Measurements from ENCODE around the gene DYDC1. TPM values are rescaled to one million over a fixed set of nuclear protein-coding genes. Genes with fewer than 3 reads are reported as not detected.

DYDC1 gene
- total and polyA plus RNA-seq, 4 donors, result 0.23 TPM; not detected in 3

GRCh38 chr10:80372675-80373074, 16.1 kb upstream of the DYDC1 start:
- TF ChIP-seq, protein P1, sequence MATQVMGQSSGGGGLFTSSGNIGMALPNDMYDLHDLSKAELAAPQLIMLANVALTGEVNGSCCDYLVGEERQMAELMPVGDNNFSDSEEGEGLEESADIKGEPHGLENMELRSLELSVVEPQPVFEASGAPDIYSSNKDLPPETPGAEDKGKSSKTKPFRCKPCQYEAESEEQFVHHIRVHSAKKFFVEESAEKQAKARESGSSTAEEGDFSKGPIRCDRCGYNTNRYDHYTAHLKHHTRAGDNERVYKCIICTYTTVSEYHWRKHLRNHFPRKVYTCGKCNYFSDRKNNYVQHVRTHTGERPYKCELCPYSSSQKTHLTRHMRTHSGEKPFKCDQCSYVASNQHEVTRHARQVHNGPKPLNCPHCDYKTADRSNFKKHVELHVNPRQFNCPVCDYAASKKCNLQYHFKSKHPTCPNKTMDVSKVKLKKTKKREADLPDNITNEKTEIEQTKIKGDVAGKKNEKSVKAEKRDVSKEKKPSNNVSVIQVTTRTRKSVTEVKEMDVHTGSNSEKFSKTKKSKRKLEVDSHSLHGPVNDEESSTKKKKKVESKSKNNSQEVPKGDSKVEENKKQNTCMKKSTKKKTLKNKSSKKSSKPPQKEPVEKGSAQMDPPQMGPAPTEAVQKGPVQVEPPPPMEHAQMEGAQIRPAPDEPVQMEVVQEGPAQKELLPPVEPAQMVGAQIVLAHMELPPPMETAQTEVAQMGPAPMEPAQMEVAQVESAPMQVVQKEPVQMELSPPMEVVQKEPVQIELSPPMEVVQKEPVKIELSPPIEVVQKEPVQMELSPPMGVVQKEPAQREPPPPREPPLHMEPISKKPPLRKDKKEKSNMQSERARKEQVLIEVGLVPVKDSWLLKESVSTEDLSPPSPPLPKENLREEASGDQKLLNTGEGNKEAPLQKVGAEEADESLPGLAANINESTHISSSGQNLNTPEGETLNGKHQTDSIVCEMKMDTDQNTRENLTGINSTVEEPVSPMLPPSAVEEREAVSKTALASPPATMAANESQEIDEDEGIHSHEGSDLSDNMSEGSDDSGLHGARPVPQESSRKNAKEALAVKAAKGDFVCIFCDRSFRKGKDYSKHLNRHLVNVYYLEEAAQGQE (IDR thresholded peaks at IDR 0.05), result no peak
- TF ChIP-seq MAX (IDR thresholded peaks at IDR 0.05), result no peak
- no peak for TF ChIP-seq HNF4G (IDR thresholded peaks at IDR 0.05)
- TF ChIP-seq GABPA (IDR thresholded peaks at IDR 0.05 in 1 of 2, conservative IDR thresholded peaks at IDR 0.05 in 1 of 2), result no peak
- TF ChIP-seq RAD21 (IDR thresholded peaks at IDR 0.05), result no peak
- no peak for TF ChIP-seq ATF3 (IDR thresholded peaks at IDR 0.05)
- no peak for TF ChIP-seq FOXA1 (IDR thresholded peaks at IDR 0.05)
- TF ChIP-seq YY1 (IDR thresholded peaks at IDR 0.05), result no peak
- no peak for TF ChIP-seq TAF1 (conservative IDR thresholded peaks at IDR 0.05)
- Histone ChIP-seq H3K36me3 (ENCODE audit: control insufficient read depth in 4 of 4, insufficient read depth in 3 of 4, low read depth in 1 of 4, low read length in 3 of 4) (no peaks in the 10 kb centered on the region), H3K27me3 (ENCODE audit: control insufficient read depth in 4 of 4, insufficient read depth in 4 of 4, low read length in 3 of 4) (no peaks in the 10 kb centered on the region), H3K9me3 (ENCODE audit: control insufficient read depth in 4 of 4, low read length in 3 of 4) (no peaks in the 10 kb centered on the region), H3K9ac (ENCODE audit: low read depth in 1 of 2, low read length in 2 of 2) (no peak overlapping the region), H3K4me1 (ENCODE audit: control insufficient read depth in 4 of 4, insufficient read depth in 4 of 4, low read length in 3 of 4) (no peaks in the 10 kb centered on the region), H3K27ac (ENCODE audit: low read depth in 1 of 2, low read length in 2 of 2) (no peak overlapping the region), H3K4me3 (ENCODE audit: low read depth in 1 of 3, low read length in 3 of 3) (no peak overlapping the region)
- DNase-seq (ENCODE audit: low spot score), result no peak
- 95% methylated on average over 5 of the region's 5 CpGs for WGBS

GRCh38 chr10:80371467-80371866, 14.9 kb upstream of the DYDC1 start:
- Histone ChIP-seq H3K9me3 (ENCODE audit: control insufficient read depth in 4 of 4, low read length in 3 of 4) (peaks cover 0 to 3% (median 0%) of the 10 kb centered on the region in 4 donors), H3K27ac (ENCODE audit: low read depth in 1 of 2, low read length in 2 of 2) (no peak overlapping the region), H3K36me3 (ENCODE audit: control insufficient read depth in 4 of 4, insufficient read depth in 3 of 4, low read depth in 1 of 4, low read length in 3 of 4) (no peaks in the 10 kb centered on the region), H3K27me3 (ENCODE audit: control insufficient read depth in 4 of 4, insufficient read depth in 4 of 4, low read length in 3 of 4) (no peaks in the 10 kb centered on the region), H3K4me1 (ENCODE audit: control insufficient read depth in 4 of 4, insufficient read depth in 4 of 4, low read length in 3 of 4) (no peaks in the 10 kb centered on the region), H3K9ac (ENCODE audit: low read depth in 1 of 2, low read length in 2 of 2) (no peak overlapping the region), H3K4me3 (ENCODE audit: low read depth in 1 of 3, low read length in 3 of 3) (no peak overlapping the region)
- TF ChIP-seq SP1 (IDR thresholded peaks at IDR 0.05) (no peak), EGR1 (IDR thresholded peaks at IDR 0.05; ENCODE audit: low read depth in 2 of 2) (no peak), TAF1 (conservative IDR thresholded peaks at IDR 0.05) (no peak), HNF4G (IDR thresholded peaks at IDR 0.05) (no peak), MAX (IDR thresholded peaks at IDR 0.05) (no peak), NR2F2 (IDR thresholded peaks at IDR 0.05) (no peak), RXRA (IDR thresholded peaks at IDR 0.05) (no peak), CTCF (IDR thresholded peaks at IDR 0.05; ENCODE audit: low read depth, low read length, missing input control) (no peak), JUND (IDR thresholded peaks at IDR 0.05) (no peak), RAD21 (IDR thresholded peaks at IDR 0.05) (no peak), ATF3 (IDR thresholded peaks at IDR 0.05) (no peak), FOXA2 (IDR thresholded peaks at IDR 0.05) (no peak), HNF4A (conservative IDR thresholded peaks at IDR 0.05) (no peak), YY1 (IDR thresholded peaks at IDR 0.05) (no peak)
- TF ChIP-seq, protein P1 (IDR thresholded peaks at IDR 0.05), result no peak
- DNase-seq (ENCODE audit: low spot score), result no peak
- WGBS, result 94% methylated on average over 6 of the region's 6 CpGs
